DMS79 treated with DMSO at 0.1 percent for 48 hours (cell line): ENCODE measurements around the gene ZNF219.

ENCODE experiments used
- DNase-seq: peaks from one replicate; lab custom pipeline; 2025; lab: John Stamatoyannopoulos, UW

The ZNF219 gene

DNA sequence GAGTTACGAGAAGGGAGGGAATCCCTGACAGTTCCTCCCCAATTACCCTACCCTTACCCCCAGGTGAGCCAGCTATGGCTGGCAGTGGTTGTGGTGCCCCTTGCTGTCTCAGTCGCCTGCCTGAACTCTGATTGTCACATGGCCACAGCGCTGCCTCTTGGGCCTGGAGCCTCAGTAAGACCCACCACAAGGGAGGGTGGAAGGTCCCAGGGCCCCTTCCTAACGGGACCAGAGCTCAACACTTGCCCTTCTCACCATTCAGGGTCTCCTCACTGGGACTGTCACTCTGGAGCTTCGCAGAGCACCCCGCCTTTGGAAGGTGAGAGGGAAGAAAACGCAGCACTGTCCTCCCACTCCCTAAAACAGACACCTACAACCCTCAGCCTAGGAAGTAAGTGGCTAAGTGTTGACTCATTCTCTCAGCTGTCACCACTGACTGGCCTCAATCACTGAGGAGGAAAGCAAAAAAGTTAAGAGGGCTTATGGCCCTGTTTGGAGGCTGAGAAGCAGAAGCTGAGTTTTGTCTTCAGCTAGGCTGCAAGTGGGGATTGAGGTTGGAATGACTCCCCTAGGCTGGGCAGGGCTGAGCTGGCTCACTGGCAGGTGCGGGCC is 3.5 kb upstream of the ZNF219 start:
- DNase-seq = no peak

DNA sequence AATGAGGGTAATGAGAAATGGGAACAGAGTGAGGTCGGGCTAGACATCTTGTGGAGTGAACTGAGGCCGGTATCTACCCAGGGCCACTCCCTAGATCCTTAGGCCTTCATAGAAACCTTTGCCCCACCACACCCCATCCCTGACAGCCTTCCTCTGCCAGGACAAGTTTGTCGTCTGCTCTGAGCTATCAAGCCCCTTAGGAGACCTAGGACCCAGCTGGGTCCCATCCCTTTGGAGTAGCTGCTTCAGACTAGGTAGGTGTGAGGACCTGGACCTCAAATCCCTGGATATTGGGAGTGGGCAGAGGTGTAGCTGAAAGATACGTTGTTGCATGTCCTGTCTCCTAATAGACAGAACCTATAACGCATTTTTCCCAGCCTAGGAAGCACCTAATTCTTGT is 2.5 kb upstream of the ZNF219 start, which contains the start of gene TMEM253:
TSS of gene TMEM253 (plus strand) at position 136 of the 400 bp plus-strand sequence. CDS start 278 bp downstream, outside the sequence.
- DNase-seq = no peak

DNA sequence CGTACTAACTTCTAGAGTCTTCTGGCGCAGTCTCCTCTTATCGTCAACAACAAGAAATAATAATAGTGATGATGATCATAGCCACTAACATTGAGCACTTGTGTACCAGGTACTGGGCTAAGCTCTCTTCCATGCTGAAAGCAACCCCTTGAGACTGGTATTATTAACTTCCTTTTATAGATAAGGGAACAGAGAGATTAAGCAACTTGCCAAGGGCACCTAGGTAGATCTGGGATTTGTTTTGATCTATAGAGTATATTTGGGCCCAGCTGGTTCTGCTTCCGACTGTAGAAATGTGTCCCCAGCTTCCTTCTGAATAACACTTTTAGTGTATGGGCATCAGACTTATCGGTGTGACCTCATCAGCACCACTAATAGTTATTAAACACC is 1.1 kb upstream of the ZNF219 start:
- DNase-seq = no peak

DNA sequence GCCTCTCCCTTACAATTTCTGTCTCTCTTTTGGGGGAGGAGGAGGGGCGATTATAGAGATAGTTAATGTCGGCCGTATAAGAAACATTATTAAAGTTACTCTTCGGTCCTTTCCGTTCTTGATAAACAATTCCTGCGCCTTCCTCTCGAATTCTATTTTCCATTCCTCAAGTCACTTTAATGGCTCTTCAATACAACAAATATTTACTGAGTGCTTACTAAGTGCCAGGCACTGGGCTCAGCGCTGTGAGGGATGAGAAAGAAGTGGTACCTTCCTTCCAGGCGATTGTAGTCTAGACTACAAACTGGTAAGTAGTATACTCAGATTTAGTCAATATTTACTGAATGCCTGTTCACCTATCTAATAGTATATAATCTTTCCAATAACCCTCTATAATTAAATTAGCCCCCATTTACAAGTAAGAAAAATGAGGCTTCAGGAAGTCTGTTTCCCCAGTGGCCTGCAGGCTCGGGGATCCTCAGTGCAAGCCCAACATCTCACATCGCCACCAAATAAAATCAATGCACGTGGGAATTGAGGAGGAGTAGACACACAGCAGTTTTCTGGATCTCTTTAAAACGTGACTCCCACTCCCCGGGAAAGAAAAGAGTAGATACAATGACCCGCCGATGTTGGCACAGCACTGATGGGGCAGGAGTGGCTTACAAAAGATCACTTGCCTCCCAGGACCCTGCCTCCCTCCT is 589 bp upstream of the ZNF219 start:
- DNase-seq = peak; percentile 72

DNA sequence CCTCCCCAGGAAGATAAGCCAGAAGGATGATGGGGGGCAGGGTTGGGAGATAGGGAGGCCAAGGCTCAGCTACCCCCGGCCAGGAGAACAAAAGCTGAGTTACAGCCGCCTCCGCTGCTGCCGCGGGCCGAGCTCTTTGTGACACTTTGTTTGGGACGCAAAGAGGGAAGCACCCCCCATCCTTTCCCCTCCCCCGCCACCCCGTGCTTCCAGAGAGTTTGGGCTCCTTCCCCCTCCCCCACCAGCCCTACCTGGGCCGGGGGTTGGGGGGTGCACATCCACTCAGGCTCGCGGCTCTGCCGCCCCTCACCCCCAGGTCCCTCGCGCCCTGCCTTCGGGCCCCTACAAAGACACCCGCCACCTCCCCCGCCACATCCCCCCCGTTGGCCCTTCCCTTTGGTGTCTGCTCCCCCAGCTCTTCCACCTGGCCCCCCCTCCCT is 799 bp downstream of the ZNF219 start:
- peak; percentile 36 for DNase-seq

DNA sequence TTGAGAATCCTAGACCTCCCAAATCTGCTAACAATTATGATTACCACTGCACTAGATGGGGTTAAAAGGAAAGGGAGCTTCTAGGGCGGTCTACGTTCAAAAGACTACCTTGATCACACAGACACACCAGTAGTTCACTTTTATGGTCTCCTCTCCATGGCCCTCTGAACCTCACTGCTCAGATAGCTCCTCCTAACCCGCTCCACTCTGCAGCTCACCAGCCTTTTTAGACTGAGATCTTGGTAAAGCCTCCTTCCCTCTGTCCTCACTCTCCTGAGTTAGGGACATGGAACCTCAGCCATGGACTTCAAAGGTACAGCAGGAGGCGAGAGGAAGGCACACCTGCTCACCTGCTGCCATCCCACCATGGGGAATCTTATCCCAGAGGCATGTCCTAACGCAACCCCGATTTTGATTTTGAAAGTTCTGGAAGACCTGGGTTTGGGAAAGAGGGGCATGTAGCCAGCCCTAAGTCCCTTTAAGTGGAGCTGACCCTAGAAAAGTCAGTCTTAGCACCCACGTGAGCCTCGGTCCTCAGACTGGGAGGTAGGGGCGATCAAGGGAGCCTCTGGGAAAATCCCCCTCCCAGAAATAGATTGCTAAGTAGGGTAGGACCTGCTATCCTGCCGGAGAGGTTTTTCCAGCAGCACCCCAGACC is 1.3 kb downstream of the ZNF219 start:
- DNase-seq = peak; percentile 52

DNA sequence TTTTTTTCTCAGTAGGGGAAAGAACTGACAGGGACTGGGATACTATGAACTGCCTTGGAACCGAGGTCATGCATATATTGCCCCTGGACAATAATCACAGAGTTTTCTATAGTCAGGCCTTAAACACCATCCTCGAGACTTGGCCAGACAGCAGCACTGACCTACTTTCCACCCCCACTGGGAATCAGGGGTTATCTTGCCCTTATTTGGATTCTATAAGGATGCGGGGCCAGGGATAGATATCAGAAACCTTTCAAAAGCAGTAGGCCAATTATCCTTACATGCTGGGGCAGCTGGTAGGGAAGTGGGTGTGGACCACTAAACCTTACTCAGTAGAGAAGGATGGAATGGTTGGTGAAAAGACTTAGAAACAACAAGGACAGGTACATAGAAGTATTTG is 2.0 kb downstream of the ZNF219 start:
- no peak for DNase-seq

DNA sequence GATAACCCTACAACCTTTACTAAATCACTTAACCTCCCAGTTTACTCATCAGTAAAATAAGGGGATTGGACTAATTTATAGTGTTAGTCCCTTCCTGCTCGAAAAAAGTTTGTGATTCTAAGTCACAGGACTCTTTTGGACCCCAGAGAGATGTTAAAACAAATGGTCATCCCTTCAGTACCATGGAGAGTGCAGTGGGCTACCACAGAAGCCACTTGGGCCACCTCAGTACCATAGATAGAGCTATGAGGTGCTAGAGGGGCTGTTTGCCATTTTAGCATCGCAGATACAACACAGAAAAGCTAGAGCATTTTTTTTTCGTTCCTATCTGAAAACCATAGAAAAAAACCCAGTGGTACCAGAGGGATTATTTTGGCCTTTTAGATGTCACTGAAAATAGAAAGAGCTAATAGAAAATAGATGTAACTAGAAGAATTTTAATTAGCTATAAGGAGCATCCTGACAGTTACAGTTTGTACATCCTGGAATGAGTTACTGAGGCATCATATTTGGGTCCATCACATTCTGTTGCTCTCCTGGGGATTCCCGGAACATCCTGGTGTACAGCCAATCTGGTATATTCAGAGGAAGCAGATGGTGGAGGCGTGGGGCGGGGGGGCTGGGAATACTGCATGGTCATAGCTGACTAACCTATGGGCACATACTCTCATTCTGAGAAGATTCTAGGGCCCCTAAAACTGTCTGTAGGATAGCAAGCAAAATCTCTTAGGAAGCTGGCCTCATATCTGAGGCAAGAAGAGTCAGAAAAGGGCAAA is 2.8 kb downstream of the ZNF219 start:
- no peak for DNase-seq

DNA sequence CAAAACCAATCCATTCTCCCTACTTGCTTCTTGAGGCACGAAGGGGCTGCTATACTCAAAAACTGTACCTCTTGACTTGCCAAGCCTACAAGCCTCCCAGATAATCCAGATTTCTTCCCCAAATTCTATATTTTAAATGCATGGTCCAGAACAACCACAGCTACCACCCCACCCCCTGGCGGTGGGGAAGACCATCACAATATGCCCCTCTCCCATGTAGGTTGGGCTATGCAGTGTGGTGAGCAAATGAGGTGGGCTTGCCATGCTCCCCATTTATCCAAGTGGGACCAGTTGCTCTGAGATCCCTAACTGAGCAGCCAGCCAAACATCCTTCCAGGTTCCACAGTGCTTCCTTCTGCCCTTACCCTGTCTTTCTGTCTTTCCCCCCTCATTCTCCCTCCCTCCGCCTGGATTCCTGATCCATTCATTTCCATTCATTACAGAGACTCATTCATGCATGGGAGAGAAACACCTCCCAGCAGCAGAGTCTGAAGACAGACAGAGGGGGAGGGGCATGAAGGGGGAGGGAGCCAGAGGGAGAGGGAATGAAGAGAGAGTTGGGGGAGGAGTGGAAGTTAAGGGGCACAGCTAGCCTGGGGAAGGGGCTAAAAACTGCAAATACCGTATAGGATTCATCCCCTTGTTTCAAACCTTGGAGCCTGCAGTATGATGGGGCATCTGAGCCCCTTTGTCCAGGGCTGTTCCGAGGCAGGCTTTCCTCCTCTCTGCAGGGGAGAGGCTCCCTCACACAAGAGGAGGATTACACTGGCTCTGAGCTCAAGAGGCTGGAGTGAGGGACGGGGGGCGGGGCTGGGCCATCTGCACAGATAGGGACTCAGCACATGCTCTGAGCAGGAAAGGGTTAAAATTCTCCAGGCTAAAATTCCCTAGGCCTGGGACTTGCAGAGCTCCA is 4.4 kb downstream of the ZNF219 start:
- peak; percentile 65 for DNase-seq

DNA sequence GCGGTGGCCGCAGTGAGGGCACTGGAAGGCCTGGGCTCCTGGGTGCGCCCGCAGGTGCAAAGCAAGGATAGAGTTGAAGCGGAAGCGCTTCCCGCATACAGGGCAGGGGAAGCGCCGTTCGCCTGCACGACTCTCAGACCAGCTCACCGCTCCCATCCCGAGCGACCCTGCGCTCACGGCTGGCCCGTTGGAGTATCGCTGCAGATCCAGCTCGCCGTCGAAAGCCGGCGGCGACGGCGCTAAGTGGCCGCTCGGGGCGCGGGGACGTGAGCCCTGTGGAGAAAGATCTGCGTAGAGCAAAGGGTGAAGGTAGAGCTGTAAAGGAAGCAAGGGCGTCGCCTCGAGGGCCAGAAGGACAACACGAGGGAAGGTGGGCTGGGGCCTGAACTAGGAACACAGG is 5.4 kb downstream of the ZNF219 start:
- DNase-seq = no peak

DNA sequence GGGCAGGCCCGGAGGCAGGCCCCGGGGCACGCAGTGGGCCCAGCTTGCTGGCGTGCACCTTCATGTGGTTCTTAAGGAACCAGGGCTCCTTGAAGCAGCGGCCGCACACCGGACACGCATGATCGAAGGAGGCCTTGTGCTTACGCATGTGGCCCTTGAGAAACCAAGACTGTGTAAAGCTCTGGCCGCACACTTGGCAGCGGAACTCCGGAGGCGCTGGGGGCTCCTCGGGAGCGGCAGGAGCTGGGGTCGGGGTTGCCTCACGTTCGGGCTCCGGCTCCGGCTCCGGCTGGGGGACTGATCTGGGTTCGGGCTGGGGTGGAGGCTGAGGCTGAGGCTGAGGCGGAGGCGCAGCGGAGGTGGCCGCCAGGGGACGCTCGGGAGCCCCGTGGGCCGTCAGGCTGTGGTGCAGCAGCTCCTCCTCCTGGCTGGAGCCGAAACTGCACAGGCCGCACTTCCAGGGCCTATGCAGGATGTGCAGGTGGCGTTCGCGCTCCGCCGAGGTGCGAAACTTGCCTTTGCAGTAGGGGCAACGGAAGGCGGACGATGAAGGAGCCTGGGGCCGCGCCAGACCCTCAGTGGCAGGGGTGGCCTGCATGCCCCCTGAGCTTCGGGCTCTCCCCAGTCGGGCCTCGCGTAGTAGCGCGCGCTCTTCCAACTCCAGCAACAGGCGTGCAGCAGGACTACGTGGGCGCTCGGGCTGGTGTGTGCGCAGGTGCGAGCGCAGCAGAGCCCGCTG is 6.0 kb downstream of the ZNF219 start:
- peak; percentile 57 for DNase-seq

DNA sequence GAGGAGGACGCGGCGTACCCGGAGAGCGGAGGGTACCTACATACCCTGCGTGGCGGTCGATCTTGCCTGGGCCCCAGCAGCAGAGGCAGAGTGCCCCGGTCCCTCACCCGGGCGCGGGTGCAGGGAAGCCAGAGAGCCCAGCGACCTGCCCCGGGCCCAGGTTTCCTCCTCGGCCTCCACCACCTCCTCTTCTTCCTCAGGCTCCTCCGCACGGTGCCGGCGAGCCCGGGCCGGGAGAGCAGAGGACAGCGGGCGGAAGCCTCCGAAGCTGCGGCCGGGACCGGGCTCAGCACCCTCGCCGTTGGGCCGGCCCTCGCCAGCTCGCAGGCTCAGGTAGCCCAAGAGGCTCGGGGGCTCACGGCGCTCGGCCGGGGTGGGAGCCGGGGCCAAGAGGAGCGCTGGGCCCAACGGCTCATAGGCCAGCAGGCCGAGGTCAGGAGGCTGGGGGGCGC is 6.6 kb downstream of the ZNF219 start:
- no peak for DNase-seq

DNA sequence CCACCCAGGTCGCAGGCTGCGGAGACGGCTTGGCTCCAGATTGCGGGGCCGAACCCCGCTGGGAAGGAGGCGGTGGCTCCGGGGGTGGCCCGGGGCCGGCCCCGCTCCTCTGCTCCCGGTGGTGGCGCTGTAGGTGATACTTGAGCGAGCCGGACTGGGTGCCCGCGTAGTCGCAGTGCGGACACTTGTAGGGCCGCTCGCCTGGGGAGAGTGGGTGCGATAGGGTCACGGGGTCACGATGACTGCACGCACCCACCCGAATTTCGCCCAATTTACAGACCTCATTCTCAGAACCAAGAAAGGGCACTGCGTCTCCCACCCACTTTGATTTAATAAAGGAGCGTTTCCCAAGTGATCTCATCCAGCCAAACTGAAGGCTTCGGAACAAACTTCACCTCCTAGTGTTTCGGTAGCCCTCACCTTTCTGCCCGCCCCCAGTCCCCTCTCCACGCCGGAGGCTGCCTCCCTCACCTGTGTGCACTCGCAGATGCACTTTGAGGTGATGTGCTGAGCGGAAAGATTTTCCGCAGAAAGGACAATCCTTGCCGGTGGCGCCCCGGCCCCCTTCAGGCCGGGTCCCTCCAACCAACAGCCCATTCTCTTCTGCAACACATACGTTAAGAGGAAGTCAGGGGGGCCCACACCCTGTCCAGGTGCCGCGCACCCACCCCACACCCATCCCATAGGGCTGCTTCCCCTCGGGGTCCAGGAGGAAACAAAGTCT is 7.4 kb downstream of the ZNF219 start:
- no peak for DNase-seq

DNA sequence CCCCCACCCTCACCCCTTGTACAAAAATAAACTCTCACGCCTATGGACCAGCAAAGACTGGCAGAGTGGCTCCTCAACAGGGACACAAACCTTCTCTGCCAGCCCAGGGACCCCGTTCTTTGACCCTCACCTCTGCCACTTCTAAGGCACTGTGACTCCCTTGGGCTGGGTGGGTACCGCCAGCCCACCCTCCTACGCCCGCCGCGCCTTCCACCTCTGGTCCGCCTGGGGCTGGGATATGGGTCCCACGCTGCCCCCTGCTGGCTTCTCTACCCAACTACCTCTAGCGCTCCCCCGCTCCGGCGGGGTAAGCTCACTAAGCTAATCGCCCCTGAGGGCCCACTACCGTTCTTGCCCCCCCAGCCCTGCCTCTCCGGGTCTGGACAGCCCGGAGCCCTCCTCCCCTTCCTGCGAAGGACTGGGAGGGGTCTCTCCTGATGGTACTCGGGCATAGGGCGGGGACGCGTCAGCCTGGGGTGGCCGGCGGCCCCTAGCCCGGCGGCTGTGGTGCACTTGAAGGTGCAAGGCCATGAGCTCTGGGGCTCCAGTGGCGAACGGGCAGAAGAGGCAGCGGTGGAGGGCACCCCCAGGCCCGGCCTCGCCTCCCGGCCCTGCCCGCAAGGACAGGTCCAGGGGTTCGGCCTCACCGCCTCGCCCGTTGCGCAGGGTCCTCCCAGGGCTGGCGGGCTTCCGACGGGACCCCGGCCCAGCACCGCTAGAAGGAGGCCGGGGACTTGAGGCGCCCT is 8.1 kb downstream of the ZNF219 start:
- no peak for DNase-seq

DNA sequence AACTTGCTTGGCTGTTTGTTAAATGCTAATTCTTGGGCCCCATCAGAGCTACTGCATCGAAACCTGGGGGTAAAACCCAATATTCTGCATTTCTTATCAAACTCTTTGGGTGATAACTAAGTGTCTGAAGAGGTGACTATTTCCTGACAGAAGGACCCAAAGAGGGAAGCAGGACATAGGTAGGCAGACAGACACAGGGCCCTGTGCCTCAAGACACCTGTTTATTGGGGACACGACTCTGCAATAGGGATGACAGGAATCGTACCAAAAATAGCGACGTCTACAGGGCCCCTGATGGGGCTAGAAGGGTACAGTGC is 8.6 kb downstream of the ZNF219 start:
- DNase-seq = no peak

DNA sequence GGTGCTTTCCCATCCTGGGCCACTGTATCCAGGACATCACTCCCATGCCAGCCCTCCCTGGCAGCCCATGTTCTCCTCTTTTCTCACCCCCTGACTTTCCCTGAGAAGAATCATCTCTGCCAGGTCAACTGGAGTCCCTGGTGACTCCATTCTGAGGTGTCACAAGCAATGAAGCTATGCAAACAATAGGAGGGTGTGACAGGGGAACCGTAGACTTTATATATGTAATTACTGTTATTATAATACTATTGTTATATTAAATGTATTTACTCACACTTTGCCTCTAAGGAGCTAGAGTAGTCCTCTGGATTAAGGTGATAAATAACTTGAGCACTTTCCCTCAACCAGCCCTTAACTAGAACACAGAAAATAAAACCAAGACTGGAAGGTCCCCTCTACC is 9.2 kb downstream of the ZNF219 start:
- no peak for DNase-seq

DNA sequence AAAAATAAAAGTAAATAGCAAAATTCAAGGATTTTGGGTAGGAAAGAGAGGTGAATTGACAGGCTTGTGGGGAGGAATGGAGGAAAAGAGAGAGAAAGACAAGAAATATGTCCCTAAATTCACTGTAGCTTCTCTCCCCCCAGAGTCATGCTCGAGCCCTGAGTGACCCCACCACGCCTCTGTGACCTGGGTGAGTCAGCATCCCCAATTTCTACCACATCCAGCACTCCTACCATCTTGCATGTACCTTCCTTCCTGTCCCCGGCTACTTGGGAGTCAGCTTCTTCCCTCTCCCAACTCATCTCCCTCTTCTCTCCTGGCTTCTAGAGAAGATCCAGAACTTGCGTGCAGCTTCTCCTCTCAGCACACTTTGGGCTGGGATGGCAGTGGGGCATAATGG is 9.8 kb downstream of the ZNF219 start:
- DNase-seq = no peak

DNA sequence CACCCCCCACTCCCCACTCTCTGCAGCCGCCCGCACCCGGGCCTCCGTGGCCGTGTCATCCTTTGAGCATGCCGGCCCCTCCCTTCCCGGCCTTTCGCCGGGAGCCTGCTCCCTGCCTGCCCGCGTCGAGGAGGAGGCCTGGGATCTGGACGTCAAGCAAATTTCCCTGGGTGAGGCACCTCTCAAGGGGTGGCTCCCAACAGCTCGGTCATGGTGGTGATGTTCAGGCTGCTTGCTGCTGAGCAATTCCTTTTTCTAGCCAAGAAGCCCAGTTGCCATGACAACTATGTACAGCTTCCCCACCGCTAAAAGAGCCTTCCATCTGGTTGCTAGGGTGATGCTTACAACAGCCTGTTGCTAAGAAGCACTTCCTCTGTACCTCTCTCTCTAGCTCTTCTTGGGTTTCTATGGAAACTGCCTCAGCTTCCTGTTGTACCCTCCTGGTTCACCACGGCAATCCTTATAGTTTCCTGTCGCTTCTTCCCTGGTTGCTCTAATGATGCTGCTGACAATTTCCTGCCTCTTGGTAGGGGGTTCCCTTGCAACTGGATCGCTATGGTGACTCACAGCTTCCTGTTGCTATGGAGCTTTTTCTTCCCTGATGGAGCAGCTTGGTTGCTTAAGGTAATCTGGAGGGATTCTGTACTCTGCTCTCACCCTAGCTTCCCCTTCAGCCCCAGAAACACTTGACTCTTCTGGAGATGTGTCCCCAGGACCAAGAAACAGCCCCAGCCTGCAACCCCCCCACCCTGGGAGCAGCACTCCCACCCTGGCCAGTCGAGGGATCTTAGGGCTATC is 11.0 kb downstream of the ZNF219 start:
- DNase-seq = peak; percentile 83

DNA sequence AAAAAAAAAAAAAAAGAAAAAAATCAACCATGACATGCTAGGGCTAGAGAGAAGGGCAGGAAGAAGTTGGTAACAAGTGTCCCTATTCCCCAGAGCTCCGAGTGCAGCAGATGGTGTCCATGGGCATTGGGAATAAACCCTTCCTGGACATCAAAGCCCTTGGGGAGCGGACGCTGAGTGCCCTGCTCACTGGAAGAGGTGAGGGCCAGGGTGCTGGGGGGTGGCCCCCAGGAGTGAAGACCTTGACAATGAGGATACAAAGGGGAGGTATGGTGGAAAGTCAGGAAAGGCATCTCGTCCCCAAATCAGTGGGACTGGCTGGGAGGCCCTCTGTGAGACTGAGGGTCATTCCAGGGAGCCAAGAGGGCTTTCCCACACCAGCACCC is 11.6 kb downstream of the ZNF219 start:
- no peak for DNase-seq
